HG03097 (cell line): ENCODE data around the gene SPG7.

Source experiments
- ATAC-seq: cut with Tn5 transposase; IDR thresholded peaks from one replicate; pipeline ENCODE4 v1.9.1; 2021; ENCODE audit not compliant: unreplicated experiment, low FRiP score

Gene SPG7

GRCh38 chr16:89593841-89594240, 85.6 kb downstream of the SPG7 start:
- ATAC-seq: no peak

GRCh38 chr16:89595330-89596060, 87.3 kb downstream of the SPG7 start:
- ATAC-seq: no peak

GRCh38 chr16:89596061-89596689, 88.0 kb downstream of the SPG7 start:
- no peak for ATAC-seq

- ATAC-seq: no peak
Observed at GRCh38 chr16:89596957-89597649, 88.9 kb downstream of the SPG7 start.

GRCh38 chr16:89598199-89598598, 90.0 kb downstream of the SPG7 start:
- no peak for ATAC-seq

GRCh38 chr16:89599451-89599858, 91.3 kb downstream of the SPG7 start:
- no peak for ATAC-seq

GRCh38 chr16:89599902-89600301, 91.7 kb downstream of the SPG7 start:
- ATAC-seq: no peak

GRCh38 chr16:89600427-89600826, 92.2 kb downstream of the SPG7 start:
- no peak for ATAC-seq

GRCh38 chr16:89600956-89601355, 92.8 kb downstream of the SPG7 start:
- no peak for ATAC-seq

- no peak for ATAC-seq
Observed at GRCh38 chr16:89601906-89602272, 93.7 kb downstream of the SPG7 start.

- ATAC-seq: no peak
Observed at GRCh38 chr16:89602273-89602951, 94.2 kb downstream of the SPG7 start.

GRCh38 chr16:89602952-89603590, 94.9 kb downstream of the SPG7 start:
- no peak for ATAC-seq

- ATAC-seq: no peak
Observed at GRCh38 chr16:89604764-89605163, 96.6 kb downstream of the SPG7 start.

- no peak for ATAC-seq
Observed at GRCh38 chr16:89605186-89605970, 97.2 kb downstream of the SPG7 start.

GRCh38 chr16:89606006-89606405, 97.8 kb downstream of the SPG7 start:
- no peak for ATAC-seq
